Colonic mucosa (tissue), 4 donors: ENCODE data around the gene SYAP1. TPM values are rescaled to one million over a fixed set of nuclear protein-coding genes. Genes with fewer than 3 reads are reported as not detected.

Source experiments
- DNase-seq: peaks from one replicate; pipeline ENCODE4 v3.0.0-alpha.2; 2020
- H3K27ac ChIP-seq: fragments of 200-600 bp; one replicate; pipeline ENCODE4 v1.8.0; 2021
- H3K27me3 ChIP-seq: fragments of 200-600 bp; one replicate; pipeline ENCODE4 v1.8.0; 2021
- H3K36me3 ChIP-seq: fragments of 200-600 bp; one replicate; pipeline ENCODE4 v1.8.0; 2021
- H3K4me1 ChIP-seq: fragments of 200-600 bp; one replicate; pipeline ENCODE4 v1.8.0; 2021; ENCODE audit warnings: mild to moderate bottlenecking
- H3K4me3 ChIP-seq: fragments of 200-600 bp; one replicate; pipeline ENCODE4 v1.8.0; 2021
- H3K9ac ChIP-seq, 2 donors: one replicate each; pipeline ENCODE4 v1.7.0; 2013; ENCODE audit warnings: control low read depth in 2 of 2, low read depth in 2 of 2, low read length in 2 of 2
- H3K9me3 ChIP-seq: fragments of 200-600 bp; one replicate; pipeline ENCODE4 v1.8.0; 2021
- intact Hi-C: fragments of 100-400 bp; cut with DNase I; formaldehyde crosslinking; loops from one replicate; pipeline ENCODE4 v1.14.1; 2022
- total RNA-seq, 2 donors: library from RNA; stranded (reverse); fragmentation: NEBNext Ultra II Directional in 1 of 2; extraction: Animal tissue kit (Norgen Biotek cat#: 25700) in 1 of 2; gene quantifications; one replicate each; pipeline ENCODE4 v1.2.1, GENCODE V29; 2021
- TF ChIP-seq, protein P1 (sequence below): fragments of 200-600 bp; IDR thresholded peaks from one replicate; pipeline ENCODE4 v1.8.0; 2022; ENCODE audit warnings: antibody characterized with exemption, mild to moderate bottlenecking
- donor health status: healthy.
- donor health status: DM: no; HTN: no; CAD: no.
- donor health status: DM: no; HTN: no; CAD: no.

Gene SYAP1
- total RNA-seq, 2 donors from 2014 or later = 45.8 to 63.5 TPM

- peaks cover 8% of the 10 kb centered on the region for H3K36me3 ChIP-seq
- intact Hi-C loops = no loop called here
These were observed 24.4 kb downstream of the SYAP1 start for GRCh38 chrX:16743604-16744325.

GRCh38 chrX:16745102-16745501, 25.7 kb downstream of the SYAP1 start:
- TF ChIP-seq, protein P1, sequence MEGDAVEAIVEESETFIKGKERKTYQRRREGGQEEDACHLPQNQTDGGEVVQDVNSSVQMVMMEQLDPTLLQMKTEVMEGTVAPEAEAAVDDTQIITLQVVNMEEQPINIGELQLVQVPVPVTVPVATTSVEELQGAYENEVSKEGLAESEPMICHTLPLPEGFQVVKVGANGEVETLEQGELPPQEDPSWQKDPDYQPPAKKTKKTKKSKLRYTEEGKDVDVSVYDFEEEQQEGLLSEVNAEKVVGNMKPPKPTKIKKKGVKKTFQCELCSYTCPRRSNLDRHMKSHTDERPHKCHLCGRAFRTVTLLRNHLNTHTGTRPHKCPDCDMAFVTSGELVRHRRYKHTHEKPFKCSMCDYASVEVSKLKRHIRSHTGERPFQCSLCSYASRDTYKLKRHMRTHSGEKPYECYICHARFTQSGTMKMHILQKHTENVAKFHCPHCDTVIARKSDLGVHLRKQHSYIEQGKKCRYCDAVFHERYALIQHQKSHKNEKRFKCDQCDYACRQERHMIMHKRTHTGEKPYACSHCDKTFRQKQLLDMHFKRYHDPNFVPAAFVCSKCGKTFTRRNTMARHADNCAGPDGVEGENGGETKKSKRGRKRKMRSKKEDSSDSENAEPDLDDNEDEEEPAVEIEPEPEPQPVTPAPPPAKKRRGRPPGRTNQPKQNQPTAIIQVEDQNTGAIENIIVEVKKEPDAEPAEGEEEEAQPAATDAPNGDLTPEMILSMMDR = no peak
- Histone ChIP-seq H3K27me3 (no peaks in the 10 kb centered on the region), H3K36me3 (peaks cover 8% of the 10 kb centered on the region), H3K9me3 (no peaks in the 10 kb centered on the region), H3K9ac (no peak overlapping the region), H3K4me3 (no peak overlapping the region), H3K4me1 (no peaks in the 10 kb centered on the region), H3K27ac (no peak overlapping the region)
- DNase-seq = no peak
- intact Hi-C loops = no loop called here

More at GRCh38 chrX:16743604-16744325, 24.4 kb downstream of the SYAP1 start:
- no peak overlapping the region for H3K9ac ChIP-seq
- no peaks in the 10 kb centered on the region for H3K27me3 ChIP-seq
- no peak for DNase-seq
- no peaks in the 10 kb centered on the region for H3K4me1 ChIP-seq
- TF ChIP-seq, protein P1 = no peak
- H3K27ac ChIP-seq = no peak overlapping the region
- no peaks in the 10 kb centered on the region for H3K9me3 ChIP-seq
- no peak overlapping the region for H3K4me3 ChIP-seq

DNA sequence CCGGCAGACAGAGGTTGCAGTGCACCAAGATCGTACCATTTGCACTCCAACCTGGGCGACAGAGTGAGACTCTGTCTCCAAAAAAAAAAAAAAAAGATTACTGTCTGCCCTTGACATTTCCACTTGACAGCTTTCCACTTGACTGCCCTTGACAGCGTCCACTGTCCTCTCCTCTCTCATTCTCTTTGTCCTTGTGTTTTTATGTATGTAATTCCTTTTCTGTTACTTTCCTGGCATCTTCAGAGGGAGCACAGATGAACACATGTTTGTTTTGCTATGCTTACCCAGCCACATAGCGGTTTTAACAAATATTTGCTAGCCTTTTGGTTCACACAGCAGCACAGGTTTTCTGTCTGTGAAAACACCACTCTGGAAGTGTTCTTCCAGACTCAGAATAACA, 26.2 kb downstream of the SYAP1 start:
- Histone ChIP-seq H3K36me3 (peaks cover 8% of the 10 kb centered on the region), H3K4me3 (no peak overlapping the region), H3K9ac (no peak overlapping the region), H3K9me3 (no peaks in the 10 kb centered on the region), H3K27ac (no peak overlapping the region), H3K4me1 (no peaks in the 10 kb centered on the region), H3K27me3 (no peaks in the 10 kb centered on the region)
- intact Hi-C loops = no loop called here
- DNase-seq = no peak
- TF ChIP-seq, protein P1 = no peak

DNA sequence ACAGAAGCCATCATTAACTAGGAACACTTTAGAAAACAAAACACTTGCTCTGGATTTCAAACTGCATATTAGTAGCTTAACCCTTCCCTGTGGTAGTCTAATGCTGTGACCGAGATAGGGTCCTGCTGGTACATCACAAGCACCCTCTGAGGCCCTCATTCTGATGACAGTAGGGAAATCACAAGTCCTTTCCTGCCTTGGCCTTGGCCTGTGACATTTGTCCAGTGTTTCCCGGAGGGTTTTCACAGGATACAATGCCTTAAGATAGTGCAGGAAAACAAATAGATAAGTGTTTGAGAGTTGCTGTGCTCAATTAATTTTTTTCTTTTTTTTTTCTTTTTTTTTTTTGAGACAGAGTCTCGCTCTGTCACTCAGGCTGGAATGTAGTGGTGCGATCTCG, 29.0 kb downstream of the SYAP1 start:
- no peaks in the 10 kb centered on the region for H3K27me3 ChIP-seq
- intact Hi-C loops = no loop called here
- no peak overlapping the region for H3K9ac ChIP-seq
- peaks cover 8% of the 10 kb centered on the region for H3K36me3 ChIP-seq
- H3K4me3 ChIP-seq = no peak overlapping the region
- H3K4me1 ChIP-seq = no peaks in the 10 kb centered on the region
- DNase-seq = no peak
- TF ChIP-seq, protein P1 = no peak
- no peak overlapping the region for H3K27ac ChIP-seq
- no peaks in the 10 kb centered on the region for H3K9me3 ChIP-seq

DNA sequence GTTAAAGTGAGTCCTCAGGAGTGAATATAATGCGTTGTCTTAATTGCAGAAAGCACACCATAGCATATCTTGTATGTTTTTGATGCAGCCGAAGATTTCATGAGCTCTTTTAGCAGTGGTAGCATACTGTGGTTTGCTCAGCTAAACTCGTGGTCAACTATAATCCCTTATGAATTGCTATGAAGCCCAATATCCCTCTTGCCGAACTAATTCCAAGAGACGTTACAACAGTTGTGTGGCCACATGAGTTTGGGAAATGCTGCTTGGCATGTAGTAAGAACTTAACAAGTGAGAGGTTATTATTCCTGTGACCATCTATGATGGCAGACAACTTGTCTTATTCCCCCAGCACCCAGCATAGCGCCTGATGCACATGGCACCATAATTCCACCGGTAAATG, 30.7 kb downstream of the SYAP1 start:
- Histone ChIP-seq H3K4me1 (no peaks in the 10 kb centered on the region), H3K4me3 (no peak overlapping the region), H3K27ac (no peak overlapping the region), H3K9ac (no peak overlapping the region), H3K36me3 (peaks cover 7% of the 10 kb centered on the region), H3K27me3 (no peaks in the 10 kb centered on the region), H3K9me3 (no peaks in the 10 kb centered on the region)
- no peak for DNase-seq
- intact Hi-C loops = no loop called here
- TF ChIP-seq, protein P1 = no peak
